Limb (tissue), 2 donors: ENCODE data around the gene ZNF319.
"Not testable (repeated sequence)": the region's sequence is repeated elsewhere in the genome, so short reads cannot be mapped to it uniquely, and the experiment has no call there.

Source experiments
- DNase-seq, 2 donors: peaks; one replicate each; pipeline ENCODE4 v3.0.0-alpha.2; 2016; ENCODE audit errors: extremely low spot score in 2 of 2

The ZNF319 gene

GRCh38 chr16:58022601-58023371 is 22.3 kb upstream of the ZNF319 start:
- DNase-seq: peak; percentile 52 to 78

- no peak for DNase-seq
Observed at GRCh38 chr16:58021661-58022551, 21.4 kb upstream of the ZNF319 start.

- peak in 1 of 2 donors; percentile 85 for DNase-seq
Observed at GRCh38 chr16:58020628-58021521, 20.4 kb upstream of the ZNF319 start.

- DNase-seq: no peak
Observed at GRCh38 chr16:58019866-58020538, 19.5 kb upstream of the ZNF319 start.

- DNase-seq: no peak
Observed at GRCh38 chr16:58018803-58019202, 18.3 kb upstream of the ZNF319 start.

GRCh38 chr16:58016840-58017446 is 16.5 kb upstream of the ZNF319 start:
- DNase-seq: no peak

GRCh38 chr16:58013201-58013956 is 12.9 kb upstream of the ZNF319 start:
- no peak for DNase-seq

- no peak for DNase-seq
Observed at GRCh38 chr16:58012481-58012880, 12.0 kb upstream of the ZNF319 start.

GRCh38 chr16:58011652-58012051 is 11.2 kb upstream of the ZNF319 start:
- no peak for DNase-seq

- no peak for DNase-seq
Observed at GRCh38 chr16:58010886-58011285, 10.4 kb upstream of the ZNF319 start.

GRCh38 chr16:58009856-58010416 is 9.5 kb upstream of the ZNF319 start:
- no peak for DNase-seq

- DNase-seq: not testable (repeated sequence)
Observed at GRCh38 chr16:58004736-58005135, 4.3 kb upstream of the ZNF319 start.

- DNase-seq: no peak
Observed at GRCh38 chr16:58002936-58003335, 2.5 kb upstream of the ZNF319 start.

GRCh38 chr16:58002416-58002800 is 1.9 kb upstream of the ZNF319 start:
- DNase-seq: no peak

- no peak for DNase-seq
Observed at GRCh38 chr16:58001781-58002415, 1.4 kb upstream of the ZNF319 start.

- peak; percentile 81 to 94 for DNase-seq
Observed at GRCh38 chr16:58000706-58001676, 519 bp upstream of the ZNF319 start, which contains the start of gene USB1. Gene USB1, plus strand, starts transcription at chr16:58001407. Its CDS starts 77 bp downstream, at chr16:58001484.

GRCh38 chr16:57999366-57999970 is 1.0 kb downstream of the ZNF319 start:
- no peak for DNase-seq
